HepG2 (cell line): ENCODE data around the gene NAPB. TPM values are rescaled to one million over a fixed set of nuclear protein-coding genes. Genes with fewer than 3 reads are reported as not detected.

Experiments used
- AGO2 ChIP-seq: fragments of 200-400 bp; formaldehyde crosslinking; optimal IDR thresholded peaks from 2 replicates; pipeline ENCODE3; 2017; ENCODE audit warnings: mild to moderate bottlenecking, low read depth, low read length, moderate library complexity
- IRF2 ChIP-seq: IDR thresholded peaks from 2 replicates; pipeline ENCODE4 v1.6.1; 2018; ENCODE audit warnings: missing genetic modification reagents, missing compliant biosample characterization
- MTF1 ChIP-seq: sonication (generic); formaldehyde crosslinking; IDR thresholded peaks from 2 replicates; pipeline ENCODE4 v1.5.0; 2020; ENCODE audit warnings: missing genetic modification reagents
- PHF8 ChIP-seq: sonication (generic); formaldehyde crosslinking; IDR thresholded peaks from 2 replicates; pipeline ENCODE4 v1.5.0; 2020; ENCODE audit warnings: missing genetic modification reagents
- PRDM15 ChIP-seq: sonication (generic); formaldehyde crosslinking; IDR thresholded peaks from 2 replicates; pipeline ENCODE4 v1.4.0; 2020; ENCODE audit warnings: missing genetic modification reagents
- SRF ChIP-seq: IDR thresholded peaks from 2 replicates; pipeline ENCODE4 v1.6.1; 2011; ENCODE audit warnings: mild to moderate bottlenecking, low read depth, low read length, moderate library complexity
- ZNF142 ChIP-seq: sonication (generic); formaldehyde crosslinking; IDR thresholded peaks from 2 replicates; pipeline ENCODE4 v1.4.0; 2020; ENCODE audit warnings: missing genetic modification reagents
- ZNF484 ChIP-seq: sonication (generic); formaldehyde crosslinking; IDR thresholded peaks from 2 replicates; pipeline ENCODE4 v1.5.1; 2020; ENCODE audit warnings: mild to moderate bottlenecking, low read depth, missing genetic modification reagents, borderline replicate concordance
- ZNF552 ChIP-seq: sonication (generic); formaldehyde crosslinking; IDR thresholded peaks from 2 replicates; pipeline ENCODE4 v1.9.0; 2022; ENCODE audit warnings: missing genetic modification reagents, mild to moderate bottlenecking, borderline replicate concordance
- ZNF589 ChIP-seq: sonication (generic); formaldehyde crosslinking; conservative IDR thresholded peaks from 2 replicates; pipeline ENCODE4 v1.8.0; 2022; ENCODE audit warnings: mild to moderate bottlenecking, moderate library complexity, missing genetic modification reagents
- ZNF687 ChIP-seq: sonication (generic); formaldehyde crosslinking; IDR thresholded peaks from 2 replicates; pipeline ENCODE4 v1.5.1; 2020; ENCODE audit warnings: mild to moderate bottlenecking, missing genetic modification reagents, moderate library complexity
- ZNF703 ChIP-seq: sonication (generic); formaldehyde crosslinking; IDR thresholded peaks from 2 replicates; pipeline ENCODE4 v1.5.1; 2020; ENCODE audit warnings: missing genetic modification reagents, mild to moderate bottlenecking, moderate library complexity, borderline replicate concordance
- polyA plus RNA-seq, 8 experiments: library from polyadenylated mRNA; depleted of rRNA in 3 of 8; stranded (reverse) in 7 of 8; unstranded in 1 of 8; fragments of >200 nt; fragmentation: Illumina TruSeq in 4 of 8; extraction: Trizol in 4 of 8; gene quantifications; 2 replicates each; pipeline versions ENCODE4 v1.2.1 to v1.2.3, GENCODE V29; 2011 to 2016; ENCODE audit warnings: low read depth in 4 of 8, missing spikeins in 1 of 8, mixed read lengths in 1 of 8; ENCODE audit not compliant: insufficient read depth in 1 of 8
- total RNA-seq, 5 experiments: library from RNA; depleted of rRNA; stranded (reverse); fragments of >200 nt; fragmentation: Illumina TruSeq; extraction: Trizol; gene quantifications; 2 replicates each; pipeline ENCODE4 v1.2.3, GENCODE V29; 2016; ENCODE audit warnings: low read depth in 1 of 5
- TF ChIP-seq, protein P1 (sequence below): sonication (generic); formaldehyde crosslinking; IDR thresholded peaks from 2 replicates; pipeline ENCODE4 v1.9.0; 2021; ENCODE audit warnings: missing genetic modification reagents, borderline replicate concordance

The NAPB gene
- total and polyA plus RNA-seq, 2 of the 13 experiments (the other 11 are each of a cell fraction or from before 2014, with no cell fraction given), result 15.2 to 16.1 TPM

DNA sequence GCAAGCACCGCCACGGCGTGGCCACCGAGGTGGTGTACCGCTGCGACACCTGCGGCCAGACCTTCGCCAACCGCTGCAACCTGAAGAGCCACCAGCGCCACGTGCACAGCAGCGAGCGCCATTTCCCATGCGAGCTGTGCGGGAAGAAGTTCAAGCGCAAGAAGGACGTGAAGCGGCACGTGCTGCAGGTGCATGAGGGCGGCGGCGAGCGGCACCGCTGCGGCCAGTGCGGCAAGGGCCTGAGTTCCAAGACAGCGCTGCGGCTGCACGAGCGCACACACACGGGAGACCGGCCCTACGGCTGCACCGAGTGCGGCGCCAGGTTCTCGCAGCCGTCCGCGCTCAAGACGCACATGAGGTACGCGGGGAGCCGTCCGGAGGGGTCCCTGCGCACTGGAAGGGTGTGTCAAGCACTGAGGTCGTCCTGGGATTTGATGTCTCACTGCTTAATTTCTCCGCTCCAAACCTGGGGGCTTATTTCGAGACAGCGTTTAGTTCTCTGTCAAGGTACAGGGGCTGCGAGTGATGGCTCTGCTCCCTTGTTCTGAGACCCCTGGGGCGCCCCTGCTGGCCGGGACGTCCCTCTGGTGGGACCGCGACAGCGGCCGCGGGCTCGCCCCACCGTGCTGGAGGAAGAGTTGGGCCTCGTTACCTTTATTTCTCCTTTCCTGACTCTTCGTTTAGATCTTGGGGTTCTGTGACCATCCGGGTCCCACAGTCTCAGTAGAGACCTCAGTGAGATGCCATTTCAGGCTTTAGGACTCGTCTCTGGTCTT lies 55.7 kb downstream of the NAPB start (continued):
- TF ChIP-seq ZNF687 (CRISPR knock-in tag) (peak; percentile 37; the same call in 1 of the 2 replicates), PRDM15 (CRISPR knock-in tag) (no peak), ZNF703 (CRISPR knock-in tag) (no peak), ZNF589 (CRISPR knock-in tag) (no peak), PHF8 (CRISPR knock-in tag) (no peak), AGO2 (peak; percentile 97), ZNF142 (CRISPR knock-in tag) (no peak), ZNF552 (CRISPR knock-in tag) (no peak), SRF (no peak), IRF2 (CRISPR knock-in tag) (no peak), ZNF484 (CRISPR knock-in tag) (no peak), MTF1 (CRISPR knock-in tag) (no peak)
- TF ChIP-seq, protein P1, sequence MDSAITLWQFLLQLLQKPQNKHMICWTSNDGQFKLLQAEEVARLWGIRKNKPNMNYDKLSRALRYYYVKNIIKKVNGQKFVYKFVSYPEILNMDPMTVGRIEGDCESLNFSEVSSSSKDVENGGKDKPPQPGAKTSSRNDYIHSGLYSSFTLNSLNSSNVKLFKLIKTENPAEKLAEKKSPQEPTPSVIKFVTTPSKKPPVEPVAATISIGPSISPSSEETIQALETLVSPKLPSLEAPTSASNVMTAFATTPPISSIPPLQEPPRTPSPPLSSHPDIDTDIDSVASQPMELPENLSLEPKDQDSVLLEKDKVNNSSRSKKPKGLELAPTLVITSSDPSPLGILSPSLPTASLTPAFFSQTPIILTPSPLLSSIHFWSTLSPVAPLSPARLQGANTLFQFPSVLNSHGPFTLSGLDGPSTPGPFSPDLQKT (CRISPR knock-in tag), result no peak
